HEK293 (cell line): Measurements from ENCODE around the gene GNMT.
A peak's percentile ranks its signal among the peaks of the same experiment; 100 is the strongest.

ENCODE experiments used
- CTCF ChIA-PET: fragments of 350-600 bp; formaldehyde crosslinking; extraction: SDS; loops from one replicate; lab custom pipeline; 2021; ENCODE audit warnings: antibody characterized with exemption; lab: Yijun Ruan, JAX
- POLR2A ChIA-PET: fragments of 300-600 bp; formaldehyde crosslinking; extraction: SDS; loops from one replicate; lab custom pipeline; 2020; ENCODE audit warnings: antibody characterized with exemption, inconsistent platforms; lab: Yijun Ruan, JAX
- H3K27ac ChIP-seq: fragments of 200-500 bp; sonication (Bioruptor generic); 2 replicates; pipeline ENCODE4 v1.5.1; 2014; ENCODE audit warnings: low read depth, low read length, control low read depth, inconsistent platforms; ENCODE audit errors: extremely low read depth
- H3K36me3 ChIP-seq, 2 experiments: fragments of 200-500 bp in 1 of 2; sonication (Bioruptor generic) in 1 of 2; 1 replicate in 1 of 2; 2 replicates in 1 of 2; pipeline ENCODE4 v1.5.1; 2014 to 2017; ENCODE audit warnings: inconsistent platforms in 2 of 2, low read length in 2 of 2; ENCODE audit not compliant: control insufficient read depth in 2 of 2, insufficient read depth in 1 of 2
- H3K4me1 ChIP-seq: fragments of 200-500 bp; sonication (Bioruptor generic); 2 replicates; pipeline ENCODE4 v1.5.1; 2014; ENCODE audit warnings: mild to moderate bottlenecking, low read length, inconsistent platforms; ENCODE audit not compliant: control insufficient read depth, insufficient read depth
- H3K4me3 ChIP-seq: 2 replicates; pipeline ENCODE4 v1.5.1; 2011; ENCODE audit warnings: low read depth, mild to moderate bottlenecking, control low read depth, low read length, moderate library complexity
- H3K9me3 ChIP-seq: fragments of 200-500 bp; sonication (Bioruptor generic); 2 replicates; pipeline ENCODE4 v1.5.1; 2014; ENCODE audit warnings: low read depth, low read length, inconsistent platforms; ENCODE audit not compliant: control insufficient read depth, insufficient read depth
- FEZF1 ChIP-seq: fragments of 450-650 bp; formaldehyde crosslinking; IDR thresholded peaks from 2 replicates; pipeline ENCODE4 v1.5.1; 2016; ENCODE audit warnings: missing biosample characterization, missing genetic modification characterization
- GLIS1 ChIP-seq: fragments of 450-650 bp; formaldehyde crosslinking; IDR thresholded peaks from 2 replicates; pipeline ENCODE4 v1.5.1; 2016; ENCODE audit warnings: missing biosample characterization, missing genetic modification characterization
- HOXC10 ChIP-seq: sonication (generic); formaldehyde crosslinking; IDR thresholded peaks from 2 replicates; pipeline ENCODE4 v1.8.1; 2023; ENCODE audit warnings: mild to moderate bottlenecking, missing genetic modification reagents
- KLF16 ChIP-seq: fragments of 450-650 bp; formaldehyde crosslinking; IDR thresholded peaks from 2 replicates; pipeline ENCODE4 v1.5.1; 2017; ENCODE audit warnings: missing biosample characterization, missing genetic modification characterization
- SP2 ChIP-seq: fragments of 450-650 bp; formaldehyde crosslinking; IDR thresholded peaks from 2 replicates; pipeline ENCODE4 v1.5.1; 2016; ENCODE audit warnings: missing biosample characterization, missing genetic modification characterization
- SP3 ChIP-seq: fragments of 450-650 bp; formaldehyde crosslinking; IDR thresholded peaks from 2 replicates; pipeline ENCODE4 v1.5.1; 2016; ENCODE audit warnings: missing biosample characterization, missing genetic modification characterization
- ZBTB20 ChIP-seq: fragments of 450-650 bp; formaldehyde crosslinking; IDR thresholded peaks from 2 replicates; pipeline ENCODE4 v1.5.1; 2016; ENCODE audit warnings: missing biosample characterization, missing genetic modification characterization
- ZBTB26 ChIP-seq: fragments of 450-650 bp; formaldehyde crosslinking; optimal IDR thresholded peaks from 2 replicates; pipeline ENCODE3; 2016; ENCODE audit warnings: missing biosample characterization, mild to moderate bottlenecking, missing genetic modification characterization
- ZNF10 ChIP-seq: fragments of 450-650 bp; formaldehyde crosslinking; IDR thresholded peaks from 2 replicates; pipeline ENCODE4 v1.5.1; 2017; ENCODE audit warnings: missing biosample characterization, missing genetic modification characterization
- ZNF155 ChIP-seq: fragments of 450-650 bp; formaldehyde crosslinking; IDR thresholded peaks from 2 replicates; pipeline ENCODE4 v1.5.1; 2016; ENCODE audit warnings: missing biosample characterization, missing genetic modification characterization
- ZNF2 ChIP-seq: fragments of 450-650 bp; formaldehyde crosslinking; IDR thresholded peaks from 2 replicates; pipeline ENCODE4 v1.5.1; 2016; ENCODE audit warnings: missing biosample characterization, missing genetic modification characterization
- ZNF416 ChIP-seq: fragments of 450-650 bp; formaldehyde crosslinking; IDR thresholded peaks from 2 replicates; pipeline ENCODE4 v1.5.1; 2016; ENCODE audit warnings: missing biosample characterization, missing genetic modification characterization
- ZNF449 ChIP-seq: fragments of 450-650 bp; formaldehyde crosslinking; IDR thresholded peaks from 2 replicates; pipeline ENCODE4 v1.5.1; 2017; ENCODE audit warnings: missing biosample characterization, mild to moderate bottlenecking, missing genetic modification characterization, moderate library complexity
- ZNF529 ChIP-seq: fragments of 450-650 bp; formaldehyde crosslinking; IDR thresholded peaks from 2 replicates; pipeline ENCODE4 v1.5.1; 2017; ENCODE audit warnings: missing genetic modification characterization, missing biosample characterization; ENCODE audit not compliant: insufficient replicate concordance
- ZNF555 ChIP-seq: fragments of 450-650 bp; formaldehyde crosslinking; conservative IDR thresholded peaks from 2 replicates; pipeline ENCODE4 v1.5.1; 2017; ENCODE audit warnings: missing biosample characterization, mild to moderate bottlenecking, missing genetic modification characterization, inconsistent platforms
- ZNF701 ChIP-seq: fragments of 450-650 bp; formaldehyde crosslinking; IDR thresholded peaks from 2 replicates; pipeline ENCODE4 v1.5.1; 2016; ENCODE audit warnings: missing biosample characterization, missing genetic modification characterization
- ZNF76 ChIP-seq: fragments of 450-650 bp; formaldehyde crosslinking; IDR thresholded peaks from 2 replicates; pipeline ENCODE4; 2016; ENCODE audit warnings: low read depth, missing biosample characterization, missing genetic modification characterization, borderline replicate concordance
- ZNF777 ChIP-seq: fragments of 450-650 bp; formaldehyde crosslinking; IDR thresholded peaks from 2 replicates; pipeline ENCODE4 v1.5.1; 2017; ENCODE audit warnings: missing biosample characterization, missing genetic modification characterization, borderline replicate concordance
- TF ChIP-seq, protein P1 (sequence below): fragments of 450-650 bp; formaldehyde crosslinking; IDR thresholded peaks from 2 replicates; pipeline ENCODE4 v1.5.1; 2017; ENCODE audit warnings: missing biosample characterization, missing genetic modification characterization
- TF ChIP-seq, protein P2 (sequence below): fragments of 450-650 bp; formaldehyde crosslinking; IDR thresholded peaks from 2 replicates; pipeline ENCODE4 v1.5.1; 2016; ENCODE audit warnings: missing biosample characterization, missing genetic modification characterization
- TF ChIP-seq, protein P3 (sequence below): fragments of 450-650 bp; formaldehyde crosslinking; IDR thresholded peaks from 2 replicates; pipeline ENCODE4 v1.5.1; 2016; ENCODE audit warnings: missing biosample characterization, missing genetic modification characterization
- TF ChIP-seq, protein P4 (sequence below): fragments of 450-650 bp; formaldehyde crosslinking; IDR thresholded peaks from 2 replicates; pipeline ENCODE4 v1.5.1; 2016; ENCODE audit warnings: missing biosample characterization, missing genetic modification characterization
- TF ChIP-seq, protein P5 (sequence below): fragments of 450-650 bp; formaldehyde crosslinking; IDR thresholded peaks from 2 replicates; pipeline ENCODE4 v1.5.1; 2016; ENCODE audit warnings: missing biosample characterization, missing genetic modification characterization
- TF ChIP-seq, protein P6 (sequence below): fragments of 450-650 bp; formaldehyde crosslinking; IDR thresholded peaks from 2 replicates; pipeline ENCODE4 v1.5.1; 2016; ENCODE audit warnings: missing biosample characterization, missing genetic modification characterization, borderline replicate concordance

The GNMT gene

DNA sequence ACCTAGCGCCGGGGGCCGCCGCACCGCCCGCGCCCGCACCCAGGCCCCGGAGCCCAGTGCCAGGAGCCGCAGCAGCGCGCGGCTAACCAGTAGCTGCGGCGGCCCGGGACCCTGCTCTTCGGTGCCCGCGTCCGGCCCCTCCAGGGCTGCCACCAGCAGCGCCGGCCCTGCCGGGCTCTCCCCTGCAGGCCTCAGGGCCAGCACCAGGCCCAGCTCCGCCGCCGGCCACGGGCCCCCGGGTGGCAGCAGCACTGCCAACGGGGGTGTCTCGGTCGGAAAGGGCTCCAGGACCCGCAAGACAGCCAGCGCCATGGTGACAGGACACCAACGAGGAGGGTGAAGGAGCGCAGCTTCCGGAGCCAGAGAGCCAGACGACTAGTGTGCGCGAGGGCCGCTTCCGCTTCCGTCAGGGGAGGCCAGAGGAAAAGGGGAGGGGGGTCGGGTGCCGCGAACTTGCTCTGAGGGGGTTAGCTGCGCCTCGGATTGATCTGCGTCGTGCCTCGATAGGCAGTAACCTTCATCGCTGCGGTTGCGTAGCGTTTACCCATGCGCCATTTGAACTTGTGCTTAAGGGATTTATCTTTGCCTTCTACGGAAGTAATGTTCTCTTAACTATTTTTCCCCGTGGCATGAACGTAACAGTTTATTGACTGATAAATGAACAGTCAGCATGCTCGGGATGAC is 18.4 kb downstream of the GNMT start, which contains the start of gene PEX6:
Gene PEX6 (minus strand): TSS at position 343 of the 684 bp plus-strand sequence. CDS start 31 bp downstream, at position 312.
- H3K9me3 ChIP-seq = no peaks in the 10 kb centered on the region
- peaks cover 5 to 12% of the 10 kb centered on the region in 2 experiments; a peak in 2 of 3 replicates for H3K36me3 ChIP-seq
- peak within 1 kb of the TSS; percentile 88 for H3K4me3 ChIP-seq
- peak within 1 kb of the TSS; percentile 84 for H3K27ac ChIP-seq
- POLR2A ChIA-PET = interaction anchor here (0.6 to 3.4 kb wide), 23 partner anchors 8 to 234 kb away, joined by 3 to 46 read pairs (median 4); partner anchors contain the start of genes CNPY3, CUL7, KLC4 and KLHDC3
- CTCF ChIA-PET = interaction anchor here (0.5 to 1.5 kb wide), 14 partner anchors 9 to 1360 kb away, joined by 3 to 6 read pairs (median 3); partner anchors contain the start of genes CUL7, KLC4 and MRPL2
- no peaks in the 10 kb centered on the region for H3K4me1 ChIP-seq
- TF ChIP-seq, protein P1, sequence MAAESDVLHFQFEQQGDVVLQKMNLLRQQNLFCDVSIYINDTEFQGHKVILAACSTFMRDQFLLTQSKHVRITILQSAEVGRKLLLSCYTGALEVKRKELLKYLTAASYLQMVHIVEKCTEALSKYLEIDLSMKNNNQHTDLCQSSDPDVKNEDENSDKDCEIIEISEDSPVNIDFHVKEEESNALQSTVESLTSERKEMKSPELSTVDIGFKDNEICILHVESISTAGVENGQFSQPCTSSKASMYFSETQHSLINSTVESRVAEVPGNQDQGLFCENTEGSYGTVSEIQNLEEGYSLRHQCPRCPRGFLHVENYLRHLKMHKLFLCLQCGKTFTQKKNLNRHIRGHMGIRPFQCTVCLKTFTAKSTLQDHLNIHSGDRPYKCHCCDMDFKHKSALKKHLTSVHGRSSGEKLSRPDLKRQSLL (tag by site-specific recombination) = peak; percentile 88
- TF ChIP-seq ZNF701 (tag by site-specific recombination) (no peak), ZNF777 (no peak), ZBTB26 (tag by site-specific recombination) (peak; percentile 66), ZBTB20 (tag by site-specific recombination) (peak; percentile 71; the same call in 1 of the 2 replicates), FEZF1 (peak; percentile 80), GLIS1 (tag by site-specific recombination) (peak; percentile 76), SP2 (peak; percentile 76), ZNF76 (tag by site-specific recombination) (0 out of 2 replicates have a peak, but pooled peaks have one; percentile 23), ZNF555 (tag by site-specific recombination) (no peak), KLF16 (tag by site-specific recombination) (peak; percentile 52; the same call in 1 of the 2 replicates), HOXC10 (CRISPR knock-in tag) (no peak), ZNF10 (peak; percentile 42), ZNF449 (tag by site-specific recombination) (0 out of 2 replicates have a peak, but pooled peaks have one; percentile 10), ZNF2 (tag by site-specific recombination) (peak; percentile 64; the same call in 1 of the 2 replicates), ZNF529 (tag by site-specific recombination) (no peak), SP3 (tag by site-specific recombination) (peak; percentile 40; the same call in 1 of the 2 replicates), ZNF155 (tag by site-specific recombination) (no peak), ZNF416 (tag by site-specific recombination) (no peak)
- TF ChIP-seq, protein P2, sequence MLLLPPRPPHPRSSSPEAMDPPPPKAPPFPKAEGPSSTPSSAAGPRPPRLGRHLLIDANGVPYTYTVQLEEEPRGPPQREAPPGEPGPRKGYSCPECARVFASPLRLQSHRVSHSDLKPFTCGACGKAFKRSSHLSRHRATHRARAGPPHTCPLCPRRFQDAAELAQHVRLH = peak; percentile 51; the same call in 1 of the 2 replicates
- TF ChIP-seq, protein P3, sequence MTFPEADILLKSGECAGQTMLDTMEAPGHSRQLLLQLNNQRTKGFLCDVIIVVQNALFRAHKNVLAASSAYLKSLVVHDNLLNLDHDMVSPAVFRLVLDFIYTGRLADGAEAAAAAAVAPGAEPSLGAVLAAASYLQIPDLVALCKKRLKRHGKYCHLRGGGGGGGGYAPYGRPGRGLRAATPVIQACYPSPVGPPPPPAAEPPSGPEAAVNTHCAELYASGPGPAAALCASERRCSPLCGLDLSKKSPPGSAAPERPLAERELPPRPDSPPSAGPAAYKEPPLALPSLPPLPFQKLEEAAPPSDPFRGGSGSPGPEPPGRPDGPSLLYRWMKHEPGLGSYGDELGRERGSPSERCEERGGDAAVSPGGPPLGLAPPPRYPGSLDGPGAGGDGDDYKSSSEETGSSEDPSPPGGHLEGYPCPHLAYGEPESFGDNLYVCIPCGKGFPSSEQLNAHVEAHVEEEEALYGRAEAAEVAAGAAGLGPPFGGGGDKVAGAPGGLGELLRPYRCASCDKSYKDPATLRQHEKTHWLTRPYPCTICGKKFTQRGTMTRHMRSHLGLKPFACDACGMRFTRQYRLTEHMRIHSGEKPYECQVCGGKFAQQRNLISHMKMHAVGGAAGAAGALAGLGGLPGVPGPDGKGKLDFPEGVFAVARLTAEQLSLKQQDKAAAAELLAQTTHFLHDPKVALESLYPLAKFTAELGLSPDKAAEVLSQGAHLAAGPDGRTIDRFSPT (tag by site-specific recombination) = no peak
- TF ChIP-seq, protein P4, sequence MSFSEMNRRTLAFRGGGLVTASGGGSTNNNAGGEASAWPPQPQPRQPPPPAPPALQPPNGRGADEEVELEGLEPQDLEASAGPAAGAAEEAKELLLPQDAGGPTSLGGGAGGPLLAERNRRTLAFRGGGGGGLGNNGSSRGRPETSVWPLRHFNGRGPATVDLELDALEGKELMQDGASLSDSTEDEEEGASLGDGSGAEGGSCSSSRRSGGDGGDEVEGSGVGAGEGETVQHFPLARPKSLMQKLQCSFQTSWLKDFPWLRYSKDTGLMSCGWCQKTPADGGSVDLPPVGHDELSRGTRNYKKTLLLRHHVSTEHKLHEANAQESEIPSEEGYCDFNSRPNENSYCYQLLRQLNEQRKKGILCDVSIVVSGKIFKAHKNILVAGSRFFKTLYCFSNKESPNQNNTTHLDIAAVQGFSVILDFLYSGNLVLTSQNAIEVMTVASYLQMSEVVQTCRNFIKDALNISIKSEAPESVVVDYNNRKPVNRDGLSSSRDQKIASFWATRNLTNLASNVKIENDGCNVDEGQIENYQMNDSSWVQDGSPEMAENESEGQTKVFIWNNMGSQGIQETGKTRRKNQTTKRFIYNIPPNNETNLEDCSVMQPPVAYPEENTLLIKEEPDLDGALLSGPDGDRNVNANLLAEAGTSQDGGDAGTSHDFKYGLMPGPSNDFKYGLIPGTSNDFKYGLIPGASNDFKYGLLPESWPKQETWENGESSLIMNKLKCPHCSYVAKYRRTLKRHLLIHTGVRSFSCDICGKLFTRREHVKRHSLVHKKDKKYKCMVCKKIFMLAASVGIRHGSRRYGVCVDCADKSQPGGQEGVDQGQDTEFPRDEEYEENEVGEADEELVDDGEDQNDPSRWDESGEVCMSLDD = peak; percentile 62
- TF ChIP-seq, protein P5, sequence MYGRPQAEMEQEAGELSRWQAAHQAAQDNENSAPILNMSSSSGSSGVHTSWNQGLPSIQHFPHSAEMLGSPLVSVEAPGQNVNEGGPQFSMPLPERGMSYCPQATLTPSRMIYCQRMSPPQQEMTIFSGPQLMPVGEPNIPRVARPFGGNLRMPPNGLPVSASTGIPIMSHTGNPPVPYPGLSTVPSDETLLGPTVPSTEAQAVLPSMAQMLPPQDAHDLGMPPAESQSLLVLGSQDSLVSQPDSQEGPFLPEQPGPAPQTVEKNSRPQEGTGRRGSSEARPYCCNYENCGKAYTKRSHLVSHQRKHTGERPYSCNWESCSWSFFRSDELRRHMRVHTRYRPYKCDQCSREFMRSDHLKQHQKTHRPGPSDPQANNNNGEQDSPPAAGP (tag by site-specific recombination) = 0 out of 2 replicates have a peak, but pooled peaks have one; percentile 33
- TF ChIP-seq, protein P6, sequence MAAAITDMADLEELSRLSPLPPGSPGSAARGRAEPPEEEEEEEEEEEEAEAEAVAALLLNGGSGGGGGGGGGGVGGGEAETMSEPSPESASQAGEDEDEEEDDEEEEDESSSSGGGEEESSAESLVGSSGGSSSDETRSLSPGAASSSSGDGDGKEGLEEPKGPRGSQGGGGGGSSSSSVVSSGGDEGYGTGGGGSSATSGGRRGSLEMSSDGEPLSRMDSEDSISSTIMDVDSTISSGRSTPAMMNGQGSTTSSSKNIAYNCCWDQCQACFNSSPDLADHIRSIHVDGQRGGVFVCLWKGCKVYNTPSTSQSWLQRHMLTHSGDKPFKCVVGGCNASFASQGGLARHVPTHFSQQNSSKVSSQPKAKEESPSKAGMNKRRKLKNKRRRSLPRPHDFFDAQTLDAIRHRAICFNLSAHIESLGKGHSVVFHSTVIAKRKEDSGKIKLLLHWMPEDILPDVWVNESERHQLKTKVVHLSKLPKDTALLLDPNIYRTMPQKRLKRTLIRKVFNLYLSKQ (tag by site-specific recombination) = no peak
